H1 (cell line): Measurements from ENCODE around the gene SLC2A11. TPM values are rescaled to one million over a fixed set of nuclear protein-coding genes. Genes with fewer than 3 reads are reported as not detected.
A peak's percentile ranks its signal among the peaks of the same experiment; 100 is the strongest.

ENCODE experiments used
- CTCF ChIA-PET: fragments of 300-600 bp; sonication (Branson Sonifier 250); formaldehyde crosslinking; loops from one replicate; lab custom pipeline; 2021; ENCODE audit not compliant: partially characterized antibody; lab: Charles Lee
- POLR2A ChIA-PET: fragments of 300-600 bp; sonication (Branson Sonifier 250); formaldehyde crosslinking; loops from one replicate; lab custom pipeline; 2021; ENCODE audit warnings: inconsistent platforms; ENCODE audit not compliant: partially characterized antibody; lab: Charles Lee
- DNase-seq, 2 experiments: peaks; one replicate each; pipeline versions ENCODE4 v3.0.0 to v3.0.0-alpha.2; 2010 to 2022; ENCODE audit warnings: low spot score in 2 of 2, low read depth in 1 of 2, mixed read lengths in 1 of 2
- FAIRE-seq: peaks from 2 replicates; lab custom pipeline; 2011; peaks lifted over from hg19 to GRCh38; lab: Jason Lieb, UNC
- H2AFZ ChIP-seq: 2 replicates; pipeline ENCODE4 v1.8.1; 2012; ENCODE audit warnings: low read length, inconsistent platforms
- H2AK5ac ChIP-seq: 2 replicates; pipeline ENCODE4 v1.6.1; 2013; ENCODE audit warnings: low read depth, low read length
- H2BK120ac ChIP-seq: replicated peaks from 2 replicates; pipeline ENCODE3; 2013; ENCODE audit warnings: low read depth, low read length, inconsistent platforms
- H2BK12ac ChIP-seq: 2 replicates; pipeline ENCODE4 v1.6.1; 2013; ENCODE audit warnings: low read depth, low read length
- H2BK15ac ChIP-seq: 2 replicates; pipeline ENCODE4 v1.6.1; 2013; ENCODE audit warnings: low read length
- H2BK20ac ChIP-seq: 2 replicates; pipeline ENCODE4 v1.6.1; 2013; ENCODE audit warnings: low read length
- H2BK5ac ChIP-seq: 2 replicates; pipeline ENCODE4 v1.6.1; 2013; ENCODE audit warnings: low read depth, low read length
- H3K14ac ChIP-seq: 2 replicates; pipeline ENCODE4 v1.6.1; 2013; ENCODE audit warnings: inconsistent platforms; ENCODE audit not compliant: insufficient read length
- H3K18ac ChIP-seq: 2 replicates; pipeline ENCODE4 v1.6.1; 2013; ENCODE audit warnings: low read length; ENCODE audit errors: extremely low read depth
- H3K23ac ChIP-seq: 2 replicates; pipeline ENCODE4 v1.6.1; 2013; ENCODE audit warnings: inconsistent platforms; ENCODE audit not compliant: insufficient read length
- H3K23me2 ChIP-seq: 2 replicates; pipeline ENCODE4 v1.6.1; 2013; ENCODE audit warnings: low read depth, low read length
- H3K27ac ChIP-seq: 2 replicates; pipeline ENCODE4 v1.6.1; 2011; ENCODE audit warnings: low read depth, low read length, inconsistent platforms
- H3K27me3 ChIP-seq, 4 experiments: replicated peaks in 1 of 4; 1 replicate in 1 of 4; 2 replicates in 3 of 4; pipeline versions ENCODE4 v1.6.1 to v1.8.1; 2011 to 2013; ENCODE audit warnings: low read length in 3 of 4, mild to moderate bottlenecking in 3 of 4, inconsistent platforms in 2 of 4, mixed read lengths in 2 of 4, moderate library complexity in 1 of 4; ENCODE audit not compliant: control insufficient read depth in 3 of 4, insufficient read depth in 3 of 4; ENCODE audit errors: extremely low read depth in 1 of 4
- H3K36me3 ChIP-seq, 4 experiments: 2 replicates each; pipeline versions ENCODE4 v1.6.1 to v1.8.1; 2011 to 2013; ENCODE audit warnings: mild to moderate bottlenecking in 4 of 4, low read length in 3 of 4, moderate library complexity in 2 of 4, control low read depth in 1 of 4, inconsistent platforms in 1 of 4; ENCODE audit not compliant: insufficient read depth in 4 of 4, control insufficient read depth in 2 of 4
- H3K4ac ChIP-seq: replicated peaks from 2 replicates; pipeline ENCODE3; 2013; ENCODE audit warnings: low read length, low read depth, mixed read lengths, inconsistent platforms; ENCODE audit not compliant: insufficient read length
- H3K4me1 ChIP-seq, 4 experiments: replicated peaks in 1 of 4; 1 replicate in 1 of 4; 2 replicates in 3 of 4; pipeline versions ENCODE4 v1.6.1 to v1.8.1; 2011 to 2013; ENCODE audit warnings: low read length in 3 of 4, inconsistent platforms in 2 of 4, mixed read lengths in 1 of 4; ENCODE audit not compliant: insufficient read depth in 4 of 4, control insufficient read depth in 3 of 4
- H3K4me2 ChIP-seq, 2 experiments: 2 replicates each; pipeline versions ENCODE4 v1.6.1 to v1.8.1; 2011 to 2013; ENCODE audit warnings: low read depth in 2 of 2, low read length in 2 of 2, control low read depth in 1 of 2, inconsistent platforms in 1 of 2, mild to moderate bottlenecking in 1 of 2; ENCODE audit not compliant: insufficient read depth in 1 of 2
- H3K4me3 ChIP-seq, 4 experiments: fragments of 200-600, 300-600 bp in 1 of 4; sonication (generic), shearing (Covaris generic), sonication (Bioruptor Twin) in 1 of 4; 2 replicates each; pipeline versions ENCODE4 v1.5.1 to v1.8.1; 2011 to 2016; ENCODE audit warnings: low read length in 4 of 4, low read depth in 3 of 4, control low read depth in 2 of 4, inconsistent platforms in 2 of 4, mild to moderate bottlenecking in 2 of 4, mixed read lengths in 1 of 4, moderate library complexity in 1 of 4; ENCODE audit not compliant: insufficient read depth in 2 of 4; ENCODE audit errors: extremely low read depth in 1 of 4
- H3K56ac ChIP-seq: replicated peaks from 2 replicates; pipeline ENCODE3; 2013; ENCODE audit warnings: low read depth, mild to moderate bottlenecking, mixed read lengths, low read length, inconsistent platforms; ENCODE audit not compliant: insufficient read length
- H3K79me1 ChIP-seq: 2 replicates; pipeline ENCODE4 v1.6.1; 2013; ENCODE audit warnings: low read depth, low read length, control low read depth
- H3K79me2 ChIP-seq, 2 experiments: 2 replicates each; pipeline versions ENCODE4 v1.6.1 to v1.8.1; 2012 to 2013; ENCODE audit warnings: low read length in 2 of 2, mild to moderate bottlenecking in 2 of 2, inconsistent platforms in 1 of 2; ENCODE audit not compliant: insufficient read depth in 2 of 2, control insufficient read depth in 1 of 2
- H3K9ac ChIP-seq, 4 experiments: replicated peaks in 1 of 4; 1 replicate in 1 of 4; 2 replicates in 3 of 4; pipeline versions ENCODE4 v1.6.1 to v1.8.1; 2011 to 2013; ENCODE audit warnings: low read depth in 3 of 4, low read length in 3 of 4, control low read depth in 2 of 4, mild to moderate bottlenecking in 2 of 4, moderate library complexity in 2 of 4, inconsistent platforms in 1 of 4; ENCODE audit errors: extremely low read depth in 1 of 4
- H3K9me3 ChIP-seq, 2 experiments: 2 replicates each; pipeline versions ENCODE4 v1.6.1 to v1.8.1; 2012 to 2013; ENCODE audit warnings: mild to moderate bottlenecking in 2 of 2, moderate library complexity in 2 of 2, control low read depth in 1 of 2, inconsistent platforms in 1 of 2, low read depth in 1 of 2, low read length in 1 of 2, mixed read lengths in 1 of 2; ENCODE audit not compliant: insufficient read depth in 2 of 2
- H4K20me1 ChIP-seq, 2 experiments: replicated peaks in 1 of 2; 2 replicates each; pipeline versions ENCODE3 to v1.8.1; 2011 to 2013; ENCODE audit warnings: inconsistent platforms in 2 of 2, low read length in 2 of 2, mild to moderate bottlenecking in 1 of 2; ENCODE audit not compliant: insufficient read depth in 2 of 2, control insufficient read depth in 1 of 2
- H4K5ac ChIP-seq: 2 replicates; pipeline ENCODE4 v1.6.1; 2013; ENCODE audit warnings: low read length, low read depth, mixed read lengths, inconsistent platforms; ENCODE audit not compliant: insufficient read length
- H4K8ac ChIP-seq: 2 replicates; pipeline ENCODE4 v1.8.0; 2013; ENCODE audit warnings: mild to moderate bottlenecking, moderate library complexity, low read length, inconsistent platforms; ENCODE audit not compliant: insufficient read depth; ENCODE audit errors: extremely low read depth
- H4K91ac ChIP-seq: replicated peaks from 2 replicates; pipeline ENCODE3; 2013; ENCODE audit warnings: low read length, mixed read lengths, inconsistent platforms; ENCODE audit not compliant: insufficient read length
- BRCA1 ChIP-seq: IDR thresholded peaks from 2 replicates; pipeline ENCODE4 v1.6.1; 2012; ENCODE audit warnings: low read depth, low read length, improper control_type of control experiment
- CREB1 ChIP-seq: IDR thresholded peaks from 2 replicates; pipeline ENCODE4 v1.6.1; 2012; ENCODE audit warnings: inconsistent platforms
- HDAC2 ChIP-seq, 2 experiments: fragments of 300-600 bp in 1 of 2; sonication (generic) in 1 of 2; IDR thresholded peaks; 2 replicates each; pipeline ENCODE4 v1.6.1; 2011 to 2012; ENCODE audit warnings: low read depth in 2 of 2, low read length in 2 of 2, mild to moderate bottlenecking in 2 of 2, moderate library complexity in 2 of 2, borderline replicate concordance in 1 of 2, inconsistent platforms in 1 of 2
- MAFK ChIP-seq: IDR thresholded peaks from 2 replicates; pipeline ENCODE4 v1.6.1; 2012; ENCODE audit warnings: low read depth, mild to moderate bottlenecking, improper control_type of control experiment, low read length
- RNF2 ChIP-seq: fragments of 200-900, 300-1000 bp; sonication (generic); IDR thresholded peaks from 2 replicates; pipeline ENCODE4 v1.7.1; 2016; ENCODE audit warnings: borderline replicate concordance, low read depth, mild to moderate bottlenecking, antibody characterized with exemption, low read length; ENCODE audit not compliant: poor library complexity, severe bottlenecking; ENCODE audit errors: missing control alignments
- SP1 ChIP-seq: IDR thresholded peaks from 2 replicates; pipeline ENCODE4 v1.6.1; 2011; ENCODE audit warnings: low read depth, low read length
- SRF ChIP-seq: IDR thresholded peaks from 2 replicates; pipeline ENCODE4 v1.6.1; 2011; ENCODE audit warnings: mild to moderate bottlenecking, low read depth, low read length, moderate library complexity
- TAF1 ChIP-seq: IDR thresholded peaks from 2 replicates; pipeline ENCODE4 v1.6.1; 2011; ENCODE audit warnings: mild to moderate bottlenecking, low read depth, low read length
- TEAD4 ChIP-seq: IDR thresholded peaks from 2 replicates; pipeline ENCODE4 v1.6.1; 2012; ENCODE audit warnings: low read depth, low read length, inconsistent platforms, mixed read lengths
- WGBS, 2 experiments: shearing (Covaris generic) in 1 of 2; methylation state at CpG; one replicate each; pipeline versions ENCODE4 v1.1.6 to v1.1.7; 2013 to 2015; ENCODE audit warnings: low lambda C conversion rate in 2 of 2, mixed read lengths in 2 of 2, inconsistent platforms in 1 of 2, low coverage in 1 of 2, missing lambda C conversion rate in 1 of 2; ENCODE audit not compliant: insufficient replicate concordance in 2 of 2, insufficient coverage in 1 of 2, insufficient read length in 1 of 2; ENCODE audit errors: extremely low coverage in 1 of 2, missing lambda C conversion rate in 1 of 2; 5-methylcytosine and 5-hydroxymethylcytosine counted together
- polyA plus RNA-seq, 7 experiments: library from polyadenylated mRNA; depleted of rRNA in 3 of 7; stranded (reverse) in 5 of 7; unstranded in 2 of 7; fragments of >200 nt in 5 of 7; fragments of 200-250 nt in 2 of 7; gene quantifications; 1 replicate in 5 of 7; 2 replicates in 1 of 7; 4 replicates in 1 of 7; pipeline versions ENCODE4 v1.2.1 to v1.2.3, GENCODE V29; 2011 to 2013; ENCODE audit warnings: missing spikeins in 2 of 7, mixed read lengths in 2 of 7
- total RNA-seq: library from RNA; stranded (reverse); fragmentation: NEBNext Ultra II Directional; extraction: Animal tissue kit (Norgen Biotek cat#: 25700); gene quantifications from 2 replicates; pipeline ENCODE4 v1.2.1, GENCODE V29; 2021
- TF ChIP-seq, protein P1 (sequence below): IDR thresholded peaks from 2 replicates; pipeline ENCODE4 v1.6.1; 2012; ENCODE audit warnings: inconsistent platforms
- TF ChIP-seq, protein P2 (sequence below): IDR thresholded peaks from 2 replicates; pipeline ENCODE4 v1.6.1; 2011; ENCODE audit warnings: low read depth, mild to moderate bottlenecking, low read length; ENCODE audit not compliant: insufficient read depth

Gene SLC2A11
- total and polyA plus RNA-seq, 2 of the 8 experiments (the other 6 are each of a cell fraction or from before 2014, with no cell fraction given) = 10.7 to 12.5 TPM

DNA sequence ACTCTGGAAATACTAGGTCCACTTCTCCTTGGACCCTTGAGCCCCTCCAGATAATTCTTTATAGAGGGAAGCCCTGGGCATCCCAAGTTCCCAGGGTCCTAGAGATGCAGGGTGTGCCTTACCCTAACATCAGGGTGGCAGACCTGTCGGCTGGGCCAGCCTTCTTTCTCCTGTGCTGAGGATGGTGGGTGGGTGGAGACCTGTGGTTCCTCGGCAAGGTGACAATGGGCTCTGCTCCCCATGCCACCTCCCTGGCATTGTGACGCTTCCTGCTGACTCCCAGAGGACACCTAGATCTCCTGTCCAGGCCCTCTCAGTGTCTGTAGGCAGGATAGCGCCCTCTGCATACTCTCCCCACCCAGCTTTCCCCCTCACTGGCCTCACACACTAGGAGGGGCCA is 15.1 kb upstream of the SLC2A11 start:
- H3K36me3 ChIP-seq = no peaks in the 10 kb centered on the region
- DNase-seq = no peak
- no peak for FAIRE-seq
- H3K27ac ChIP-seq = no peak overlapping the region
- H3K23me2 ChIP-seq = peaks cover 12% of the 10 kb centered on the region; the same call in 1 of the 2 replicates
- no peaks in the 10 kb centered on the region for H3K9me3 ChIP-seq
- H3K56ac ChIP-seq = no peak overlapping the region
- no peak overlapping the region for H3K9ac ChIP-seq
- peaks cover 0 to 2% (median under 1%) of the 10 kb centered on the region in 4 experiments; a peak in 2 of 7 replicates for H3K27me3 ChIP-seq
- no peak overlapping the region; the same call in 1 of the 2 replicates for H2BK5ac ChIP-seq
- no peak overlapping the region for H2BK15ac ChIP-seq
- no peak overlapping the region for H3K14ac ChIP-seq
- H3K79me2 ChIP-seq = no peaks in the 10 kb centered on the region
- no peak overlapping the region for H4K5ac ChIP-seq
- no peak overlapping the region for H3K4ac ChIP-seq
- no peak overlapping the region for H3K4me3 ChIP-seq
- H3K79me1 ChIP-seq = no peaks in the 10 kb centered on the region
- H2AK5ac ChIP-seq = 0 out of 2 replicates have a peak overlapping the region, but pooled peaks have one; percentile 43
- no peak overlapping the region for H3K23ac ChIP-seq
- H3K18ac ChIP-seq = no peak overlapping the region
- ChIA-PET CTCF (no interaction called here), POLR2A (interaction anchor here (1.0 kb wide), 1 partner anchor 20 kb away, joined by 4 read pairs; no protein-coding TSS in a partner anchor)
- 77% methylated on average over 4 of the region's 4 CpGs; no CpG with 5 or more reads in 1 of the 2 experiments for WGBS, 2 experiments
- H2BK120ac ChIP-seq = peak overlapping the region; percentile 60
- H3K4me1 ChIP-seq = peaks cover 0 to 28% (median 20%) of the 10 kb centered on the region in 4 experiments; a peak in 6 of 7 replicates
- no peaks in the 10 kb centered on the region for H4K20me1 ChIP-seq
- 0 out of 2 replicates have a peak overlapping the region, but pooled peaks have one; percentile 11 for H2BK12ac ChIP-seq
- no peak overlapping the region for H2AFZ ChIP-seq
- H4K8ac ChIP-seq = no peak overlapping the region; the same call in 1 of the 2 replicates
- H4K91ac ChIP-seq = peak overlapping the region; percentile 69
- no peak overlapping the region for H3K4me2 ChIP-seq
- no peak overlapping the region for H2BK20ac ChIP-seq
- TF ChIP-seq CREB1 = no peak
- TF ChIP-seq HDAC2 (IDR thresholded peaks at IDR 0.05; ENCODE audit: borderline replicate concordance in 1 of 2, low read depth in 2 of 2, low read length in 2 of 2) = no peak
- TF ChIP-seq, protein P1, sequence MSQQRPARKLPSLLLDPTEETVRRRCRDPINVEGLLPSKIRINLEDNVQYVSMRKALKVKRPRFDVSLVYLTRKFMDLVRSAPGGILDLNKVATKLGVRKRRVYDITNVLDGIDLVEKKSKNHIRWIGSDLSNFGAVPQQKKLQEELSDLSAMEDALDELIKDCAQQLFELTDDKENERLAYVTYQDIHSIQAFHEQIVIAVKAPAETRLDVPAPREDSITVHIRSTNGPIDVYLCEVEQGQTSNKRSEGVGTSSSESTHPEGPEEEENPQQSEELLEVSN = no peak
- TF ChIP-seq RNF2 = no peak
- TF ChIP-seq, protein P2, sequence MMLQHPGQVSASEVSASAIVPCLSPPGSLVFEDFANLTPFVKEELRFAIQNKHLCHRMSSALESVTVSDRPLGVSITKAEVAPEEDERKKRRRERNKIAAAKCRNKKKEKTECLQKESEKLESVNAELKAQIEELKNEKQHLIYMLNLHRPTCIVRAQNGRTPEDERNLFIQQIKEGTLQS = no peak
- no peak for TF ChIP-seq SRF
- no peak for TF ChIP-seq MAFK
- TF ChIP-seq BRCA1 = no peak
- TF ChIP-seq TEAD4 = no peak
- no peak for TF ChIP-seq TAF1
- TF ChIP-seq SP1 = no peak
